ENCODE results near the gene TEKT2.

Gene TEKT2

DNA sequence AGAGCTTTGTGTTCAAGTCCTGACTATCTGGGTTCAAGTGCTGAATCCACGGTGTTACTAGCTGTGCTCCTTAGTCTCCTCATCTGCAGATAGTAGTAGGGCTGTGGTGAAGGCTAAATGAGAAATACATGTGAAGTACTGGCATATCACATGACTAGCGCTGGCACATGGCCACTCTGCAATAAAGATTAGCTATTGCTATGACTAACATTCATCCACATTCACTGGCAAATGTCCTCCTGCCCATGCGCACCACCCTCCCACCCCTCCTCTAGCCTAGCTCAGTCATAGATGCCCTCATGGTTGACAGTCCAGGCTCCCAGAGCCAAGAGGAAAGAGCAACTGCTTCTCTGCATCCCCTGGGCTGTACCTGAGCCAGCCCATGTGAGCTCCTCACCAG, 49.6 kb downstream of the TEKT2 start:
- DNase-seq, result no peak

DNA sequence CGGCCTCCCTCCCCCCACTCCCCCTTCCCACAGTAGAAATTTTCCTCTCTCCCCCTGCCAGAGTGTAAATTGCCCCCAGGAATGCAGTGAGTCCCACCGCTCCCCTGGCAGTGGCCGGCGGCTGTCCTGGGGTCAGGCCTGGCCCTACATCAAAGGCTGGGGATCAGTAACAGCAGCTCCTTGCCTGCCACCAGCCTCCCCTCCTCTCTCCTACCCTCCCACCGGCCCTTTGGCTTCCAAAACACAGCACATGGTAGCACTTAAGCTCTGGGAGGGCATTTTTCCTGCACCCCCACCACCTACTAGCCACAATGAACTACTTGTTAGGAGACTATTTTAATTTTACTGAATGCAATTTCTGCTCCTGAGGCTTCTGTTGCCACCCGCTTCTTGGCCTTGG, 50.1 kb downstream of the TEKT2 start:
- DNase-seq, result no peak

DNA sequence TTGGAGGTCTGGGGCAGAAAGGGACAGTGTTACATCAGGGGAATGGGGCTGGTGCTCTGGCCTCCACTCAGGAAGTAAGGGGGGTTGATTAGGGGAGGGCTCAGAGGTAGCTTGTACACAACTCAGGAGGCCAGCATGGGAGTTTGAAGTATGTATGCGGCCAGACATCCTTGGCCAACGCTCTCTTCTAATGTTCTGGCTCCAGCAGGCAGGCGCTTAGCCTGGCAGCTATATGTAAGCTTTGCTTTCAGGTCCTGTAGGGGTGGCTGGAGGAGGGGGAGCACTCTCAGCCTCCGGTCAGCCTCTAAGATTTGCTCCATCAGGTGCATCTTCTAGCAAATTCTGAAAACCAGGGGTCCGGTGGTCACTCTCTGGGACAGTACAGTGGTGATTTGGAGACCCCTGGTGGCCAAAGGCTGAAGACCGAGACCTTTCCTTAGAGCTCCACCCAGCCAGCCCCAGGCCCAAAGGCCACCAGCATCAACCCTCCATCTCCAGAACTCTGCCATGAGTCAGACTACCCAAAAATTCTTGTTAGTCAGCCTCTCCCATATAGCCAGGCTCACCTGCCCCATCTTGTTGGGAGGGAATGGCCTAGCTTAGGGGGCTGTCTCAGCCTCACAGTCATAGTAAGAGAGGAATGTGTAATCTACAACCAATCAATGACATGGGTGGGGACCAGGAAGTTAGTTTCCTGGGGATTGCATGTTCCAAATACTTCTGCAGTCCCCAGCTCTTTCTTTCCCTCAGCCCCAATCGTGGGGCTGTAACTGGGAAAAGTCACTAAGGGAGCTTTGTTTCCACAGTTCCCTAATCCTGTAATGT, 50.8 kb downstream of the TEKT2 start:
- DNase-seq, result no peak

DNA sequence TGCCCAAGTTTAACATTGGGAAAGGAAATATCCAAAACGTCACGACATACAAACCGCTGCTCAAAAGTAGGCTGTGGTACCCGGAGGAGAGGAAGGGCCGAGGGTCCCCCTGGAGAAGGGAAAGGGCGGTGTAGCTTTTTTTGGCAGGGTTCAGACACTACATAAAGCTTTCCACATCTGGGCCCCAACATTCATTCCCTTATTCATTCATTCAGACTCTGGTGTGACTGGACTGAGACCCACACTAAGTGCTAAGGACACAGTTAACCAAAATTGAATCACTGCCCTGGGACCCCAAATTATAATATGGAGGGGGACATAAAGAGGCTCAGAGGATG, 51.4 kb downstream of the TEKT2 start:
- no peak for DNase-seq

DNA sequence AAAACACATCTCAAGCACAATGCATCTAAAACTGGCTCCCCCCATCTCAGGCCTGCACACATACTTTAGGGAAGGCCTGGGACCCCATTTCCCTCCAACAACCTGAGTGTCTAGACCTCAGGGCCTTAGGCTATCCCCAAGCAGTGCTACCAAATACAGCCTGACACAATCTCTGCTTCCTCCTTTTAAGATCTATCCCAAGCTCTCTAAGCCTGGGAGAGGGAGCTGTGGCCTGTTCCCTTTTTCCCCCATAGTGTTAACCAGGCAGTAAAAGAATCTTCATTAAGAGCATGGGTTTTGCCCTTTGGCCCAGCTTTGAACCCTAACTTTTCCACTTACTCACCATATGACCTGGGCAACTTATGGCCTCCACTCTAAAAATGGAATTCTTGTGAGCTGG, 51.9 kb downstream of the TEKT2 start:
- no peak for DNase-seq

DNA sequence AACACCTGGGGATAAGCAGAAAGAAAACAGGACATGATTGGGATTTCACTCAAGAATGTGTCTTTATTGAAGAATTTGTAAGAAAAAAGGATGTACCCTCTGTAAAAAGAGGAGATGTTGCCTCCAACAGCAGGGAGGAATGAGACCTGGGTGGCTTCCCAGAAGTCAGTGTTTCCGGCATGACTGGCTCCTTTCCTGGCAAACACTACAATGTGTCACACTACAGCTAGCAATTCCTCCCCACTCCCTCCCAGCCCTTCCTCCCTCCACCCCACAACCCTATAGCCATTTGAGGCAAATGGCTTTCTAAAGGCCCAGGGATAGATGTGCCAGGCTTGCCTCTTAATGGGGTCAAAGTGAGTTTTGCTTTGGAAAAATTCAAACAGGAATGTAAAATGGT, 52.6 kb downstream of the TEKT2 start:
- no peak for DNase-seq

DNA sequence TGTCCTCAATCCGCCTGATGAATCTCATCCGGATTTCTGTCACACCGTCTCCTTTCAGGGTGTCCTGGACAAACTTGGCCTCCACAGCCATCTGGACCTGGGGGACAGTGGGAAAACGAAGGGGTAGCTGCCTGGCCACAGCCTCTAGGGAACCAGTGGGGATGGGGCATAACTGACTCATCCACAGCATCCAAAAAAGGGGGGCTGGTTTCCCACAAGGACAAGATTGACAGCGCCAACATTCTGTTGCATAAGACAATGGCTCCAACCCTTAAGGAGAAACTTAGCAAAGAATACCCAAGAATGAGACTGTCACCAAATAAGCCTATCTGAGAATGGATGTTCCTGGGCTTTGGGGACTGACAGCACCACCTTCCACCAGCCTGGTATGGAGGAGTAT, 53.3 kb downstream of the TEKT2 start:
- no peak for DNase-seq

DNA sequence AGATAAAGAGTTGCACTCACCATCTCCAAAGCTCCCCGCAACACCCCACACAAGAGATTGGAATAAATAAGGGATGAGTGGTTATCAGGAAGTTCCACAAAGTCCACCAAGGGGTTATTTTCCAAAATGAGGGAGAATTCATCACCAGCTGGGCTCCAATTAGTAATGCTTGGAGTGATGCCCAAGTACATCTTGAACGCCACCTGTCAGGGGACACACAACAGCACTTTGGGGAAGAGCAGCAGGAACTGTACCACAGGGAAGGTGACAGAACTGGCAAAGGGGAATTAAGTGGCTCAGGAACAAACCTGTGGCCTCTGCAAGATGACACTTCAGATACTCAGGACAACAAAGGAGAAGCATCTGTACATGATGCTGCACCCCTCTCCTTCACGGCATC, 53.9 kb downstream of the TEKT2 start:
- peak; percentile 76 for DNase-seq
